Measurements from ENCODE around the gene TRPV6.

The TRPV6 gene

DNA sequence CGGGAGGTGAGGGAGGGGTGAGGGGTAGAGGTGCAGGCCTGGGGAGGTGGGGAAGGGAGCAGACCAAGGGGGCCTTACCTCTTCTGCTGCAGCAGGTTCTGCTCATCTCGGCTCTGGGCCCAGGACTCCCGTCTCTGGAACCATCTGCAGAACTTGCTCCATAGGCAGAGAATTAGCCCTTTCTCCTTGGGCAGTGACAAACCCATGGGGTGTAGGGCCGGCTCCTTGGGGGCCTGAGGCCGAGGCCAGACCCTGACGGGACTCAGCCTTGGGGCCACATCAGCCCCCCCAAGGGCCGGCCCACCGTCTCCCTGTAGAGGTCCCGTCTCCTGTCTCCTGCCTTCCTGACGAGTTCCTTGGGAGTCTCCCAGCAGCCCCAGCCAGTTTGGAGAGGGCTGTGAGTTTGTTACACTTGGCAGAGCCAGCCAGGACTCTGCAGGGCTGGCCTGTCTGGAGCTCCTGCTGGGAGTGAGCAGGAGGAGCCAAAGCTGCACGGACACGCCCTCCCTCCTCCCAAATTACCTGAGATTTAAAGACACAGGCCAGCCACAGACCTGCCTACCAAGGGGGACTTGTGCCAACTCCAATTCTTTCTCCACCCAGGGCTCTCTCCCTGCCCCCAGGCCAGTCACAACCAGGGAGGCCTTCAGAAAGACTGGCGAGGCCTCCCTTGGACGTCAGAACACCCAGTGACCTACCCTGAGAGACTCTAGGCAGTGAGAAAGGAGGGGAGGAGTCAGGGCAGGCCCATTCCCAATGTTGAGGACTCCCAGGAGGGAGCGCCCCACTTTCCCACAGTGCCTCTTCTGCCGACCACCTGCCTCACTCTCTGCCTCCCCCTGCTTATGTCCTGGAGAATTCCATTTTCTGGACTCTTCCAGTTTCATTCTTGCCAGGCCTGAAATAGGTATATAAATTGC is at the start of gene TRPV6:
Gene TRPV6, minus strand, starts transcription at position 435 of the 920 bp plus-strand sequence.
- DNase-seq, result no peak

DNA sequence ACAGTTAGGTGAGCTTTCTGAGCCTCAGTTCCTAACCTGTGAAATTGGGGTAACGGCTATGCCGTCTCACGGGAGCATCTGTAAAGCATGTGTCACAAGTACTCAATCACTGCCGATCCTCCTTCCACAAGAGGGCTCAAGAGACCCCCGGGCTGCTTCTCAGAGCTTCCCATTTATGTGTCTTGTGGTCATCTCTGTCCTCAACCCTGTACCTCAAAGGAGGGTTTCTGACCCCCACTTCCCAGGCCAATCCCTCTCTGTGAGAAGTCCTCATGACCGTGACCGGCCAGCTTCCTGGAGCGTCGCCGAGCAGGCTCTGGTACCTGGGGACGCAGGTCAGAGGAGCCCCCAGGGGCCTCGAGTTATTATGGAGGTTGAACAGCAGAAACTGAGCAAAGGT is 48.5 kb upstream of the TRPV6 start:
- DNase-seq, result no peak

DNA sequence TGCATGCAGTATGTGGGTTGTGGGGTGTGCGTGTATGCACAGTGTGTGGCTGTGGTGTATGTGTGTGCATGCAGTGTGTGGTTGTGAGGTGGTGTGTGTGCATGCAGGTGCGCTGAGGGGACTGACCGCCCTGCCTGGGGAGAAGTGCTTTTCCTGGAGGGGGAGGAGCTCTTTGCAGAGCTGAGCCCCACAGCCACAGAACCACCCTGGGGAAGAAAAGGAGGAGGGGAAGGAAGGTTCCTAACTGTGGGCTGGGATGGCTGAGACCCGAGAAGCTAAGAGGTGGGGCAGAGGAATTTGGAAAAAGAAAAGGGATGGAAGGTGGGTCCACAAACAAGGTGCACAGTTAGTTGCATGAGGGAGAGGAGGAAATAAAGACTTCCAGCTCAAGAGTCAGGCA is 48.1 kb upstream of the TRPV6 start, which contains the start of gene TRPV5:
Gene TRPV5, minus strand, starts transcription at position 123 of the 400 bp plus-strand sequence. CDS start 287 bp downstream, outside the sequence.
- DNase-seq, result no peak

DNA sequence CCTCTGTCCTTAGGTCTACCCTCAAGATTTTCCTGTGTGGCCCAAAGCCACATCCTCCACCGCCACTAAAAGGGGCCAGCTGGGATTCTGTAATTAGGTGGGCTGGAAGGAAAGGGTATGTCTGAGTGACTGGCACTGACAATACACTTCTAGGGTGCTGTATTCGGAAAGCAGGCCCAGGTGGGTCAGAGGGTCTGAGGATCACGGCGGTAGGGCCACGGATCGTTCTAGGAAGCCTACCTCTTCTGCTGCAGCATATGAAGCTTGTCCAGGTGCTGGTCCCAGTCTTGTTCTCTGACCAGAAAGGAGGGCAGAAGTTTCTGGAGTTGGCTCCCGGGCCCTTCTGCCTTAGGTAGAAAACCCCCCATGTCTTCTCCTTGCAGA is 47.5 kb upstream of the TRPV6 start:
- no peak for DNase-seq

DNA sequence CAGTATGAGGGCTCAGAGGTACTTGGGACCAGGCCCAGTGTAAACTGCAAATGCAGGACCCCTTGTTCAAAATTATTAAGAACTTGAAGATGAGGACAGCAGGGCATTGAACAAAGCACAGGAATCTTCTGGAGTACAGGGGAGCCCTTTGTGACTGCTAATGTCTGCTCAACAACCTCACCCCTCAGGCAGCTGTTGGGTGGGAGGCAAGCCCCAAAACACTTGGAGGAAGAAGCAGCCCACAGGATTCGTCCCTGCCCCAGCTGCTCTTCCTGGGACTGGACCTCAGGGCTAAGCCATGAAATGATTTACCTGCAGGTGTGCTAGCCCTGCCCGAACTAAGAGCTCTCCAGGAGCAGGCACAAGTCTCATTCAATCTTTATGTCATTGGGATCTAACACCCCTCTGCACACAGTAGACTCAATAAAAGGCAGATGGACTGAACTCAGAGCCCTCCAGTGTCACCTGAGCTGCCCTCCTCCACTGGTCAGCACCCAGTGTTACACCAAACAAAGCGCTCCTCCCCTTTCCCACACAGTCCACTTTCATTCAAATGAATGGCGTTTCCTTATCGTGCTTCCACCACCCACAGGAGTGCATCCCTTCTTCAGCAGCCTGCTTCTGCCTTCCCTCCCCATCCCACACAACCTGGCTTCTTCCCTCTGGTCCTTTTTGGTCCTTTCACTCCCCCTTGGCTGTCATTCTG is 47.0 kb upstream of the TRPV6 start:
- DNase-seq, result no peak

DNA sequence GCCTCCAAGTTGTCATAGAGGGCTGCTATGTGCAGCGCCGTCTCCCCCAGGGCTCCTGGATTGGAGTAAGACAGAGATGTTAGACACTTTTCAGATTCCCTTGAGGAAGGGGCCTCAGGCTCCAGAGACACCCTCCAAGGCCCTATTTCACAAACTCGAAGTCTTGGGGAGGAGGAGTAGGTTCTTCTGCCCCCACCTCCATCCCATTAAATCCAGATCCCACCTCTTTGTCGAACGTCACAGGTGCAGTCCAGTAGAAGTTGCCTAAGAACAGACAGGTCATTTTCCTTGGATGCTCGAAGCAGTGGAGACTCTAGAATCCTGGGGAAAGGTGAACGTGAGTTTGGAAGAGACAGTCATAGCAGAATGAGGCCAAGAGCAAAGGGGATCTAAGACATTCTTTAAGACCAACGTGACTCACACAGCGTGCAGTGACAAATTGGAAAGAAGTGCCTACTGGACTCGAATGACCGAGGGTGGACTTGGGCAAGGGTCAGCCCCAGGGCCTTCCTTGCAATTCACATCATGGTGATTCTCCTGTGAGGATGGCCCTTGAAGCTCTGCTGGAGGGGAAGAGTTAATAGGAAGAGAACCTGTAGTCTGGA is 44.7 kb upstream of the TRPV6 start:
- no peak for DNase-seq

DNA sequence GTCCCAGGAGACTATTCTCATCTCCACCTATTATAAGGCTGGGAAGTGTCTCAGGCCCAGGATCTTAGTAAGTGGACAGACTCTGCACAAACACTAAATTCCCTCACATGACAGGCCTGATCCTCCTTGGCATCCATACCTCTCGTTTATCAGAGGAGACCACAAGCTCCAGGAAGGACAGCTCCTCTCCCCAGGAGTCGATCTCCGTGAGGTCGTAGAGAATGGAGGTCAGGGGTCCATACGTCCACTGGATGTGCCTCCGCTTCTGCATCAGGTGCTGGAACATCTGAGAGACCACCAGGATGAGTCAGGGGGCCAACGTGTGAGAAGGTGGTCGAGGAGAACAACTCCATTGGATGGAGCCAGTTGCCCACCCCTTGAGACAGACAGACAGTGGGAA is 42.4 kb upstream of the TRPV6 start:
- no peak for DNase-seq

DNA sequence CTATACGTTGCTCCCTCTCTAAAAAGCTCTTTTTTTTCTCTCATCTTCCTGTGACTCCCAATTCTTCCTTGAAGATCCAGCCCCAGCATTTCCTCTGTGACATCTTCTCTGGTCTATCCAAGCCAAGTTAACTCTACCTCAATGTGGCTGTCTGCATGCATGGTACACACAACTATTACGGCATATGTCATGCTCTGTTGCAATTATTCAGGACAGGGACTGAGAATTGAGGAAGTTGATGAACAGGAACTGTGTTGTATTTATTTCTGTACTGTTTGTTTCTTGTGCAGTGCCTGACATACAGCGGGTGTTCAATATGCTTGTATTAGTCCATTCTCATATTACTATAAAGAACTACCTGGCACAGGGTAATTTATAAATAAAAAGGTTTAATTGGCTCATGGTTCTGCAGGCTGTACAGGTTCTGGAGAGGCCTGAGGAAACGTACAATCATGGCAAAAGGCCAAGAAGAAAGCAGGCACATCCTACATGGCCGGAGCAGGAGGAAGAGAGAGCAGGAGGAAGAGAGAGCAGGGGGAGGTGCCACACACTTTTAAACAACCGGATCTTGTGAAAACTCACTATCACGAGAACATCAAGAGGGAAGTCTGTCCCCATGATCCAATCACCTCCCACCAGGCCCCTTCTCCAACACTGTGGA is 41.7 kb upstream of the TRPV6 start:
- peak; percentile 57 for DNase-seq

DNA sequence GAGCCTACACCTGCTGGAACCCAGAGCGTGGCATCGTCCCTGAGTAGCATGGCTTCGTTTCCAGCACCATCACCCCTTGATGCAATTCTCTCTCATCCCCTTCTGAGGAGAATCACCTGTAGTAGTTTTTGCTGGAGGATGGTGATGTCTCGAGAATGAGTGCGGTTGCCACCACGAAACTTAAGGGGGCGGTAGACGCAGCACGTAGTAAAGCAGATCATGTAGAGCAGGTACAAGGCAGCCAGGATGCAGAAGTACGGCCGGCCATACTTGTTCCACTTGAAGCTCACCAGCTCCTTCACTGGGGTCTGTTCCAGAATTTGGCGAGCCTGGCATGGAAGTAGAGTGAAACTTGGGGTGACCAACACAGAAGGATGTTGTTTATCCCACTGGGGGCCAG is 39.9 kb upstream of the TRPV6 start:
- no peak for DNase-seq

DNA sequence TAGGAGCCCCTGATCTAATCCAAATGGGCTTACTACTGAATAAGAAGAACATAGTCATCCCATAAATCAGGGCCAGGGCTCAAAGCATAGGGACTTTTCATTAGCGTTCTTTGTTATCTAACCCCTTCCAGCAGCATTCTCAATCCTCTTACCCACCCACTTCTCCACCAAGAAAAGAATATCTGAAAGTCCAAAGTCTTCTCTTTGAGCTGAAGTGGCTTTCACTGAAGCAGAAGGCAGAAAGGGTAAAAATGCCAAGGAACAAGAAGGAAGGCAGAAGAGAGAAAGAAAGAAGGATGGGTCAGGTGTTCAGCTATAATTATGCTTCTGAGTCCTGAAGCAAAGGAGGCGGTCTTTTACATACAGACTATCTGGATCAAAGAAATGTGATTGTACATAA is 37.8 kb upstream of the TRPV6 start:
- no peak for DNase-seq

DNA sequence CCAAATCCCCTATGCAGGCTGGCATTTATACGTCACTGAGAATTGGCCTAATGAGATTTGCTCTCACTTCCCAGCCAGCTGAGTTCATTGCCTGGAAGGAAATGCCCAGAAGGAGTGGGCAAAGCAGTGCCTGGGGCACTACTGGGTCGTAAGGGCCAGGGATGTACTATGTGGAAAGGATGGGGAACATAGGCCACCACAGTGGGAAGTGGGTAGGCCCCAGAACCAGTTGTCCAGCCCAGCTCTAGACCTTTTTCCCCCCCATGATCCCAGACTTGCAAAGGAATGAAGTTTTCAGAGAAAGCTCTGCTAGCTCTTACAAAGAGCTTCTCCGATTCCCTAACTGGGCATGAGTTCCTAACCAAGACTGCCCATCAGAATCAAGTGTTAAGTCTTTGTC is 34.1 kb upstream of the TRPV6 start:
- no peak for DNase-seq

DNA sequence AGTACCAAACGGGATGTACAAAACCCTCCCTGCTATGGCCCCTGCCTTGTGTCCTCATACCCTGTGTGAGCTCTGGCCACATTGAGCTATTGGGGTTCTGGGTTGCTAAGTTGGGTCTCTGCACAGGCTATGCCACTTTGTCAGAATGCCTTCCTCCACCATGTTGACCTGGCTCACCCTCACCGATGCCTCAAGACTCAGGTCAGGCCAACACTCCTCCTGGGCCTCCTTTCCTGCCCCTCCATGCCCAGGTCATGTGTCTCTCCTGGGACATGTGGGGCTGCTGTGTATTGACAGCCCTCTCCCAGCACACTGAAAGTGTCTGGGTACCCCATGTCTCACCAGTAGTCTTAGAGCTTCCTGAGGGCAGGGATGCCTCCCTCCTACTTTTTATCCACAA is 33.4 kb upstream of the TRPV6 start:
- no peak for DNase-seq

DNA sequence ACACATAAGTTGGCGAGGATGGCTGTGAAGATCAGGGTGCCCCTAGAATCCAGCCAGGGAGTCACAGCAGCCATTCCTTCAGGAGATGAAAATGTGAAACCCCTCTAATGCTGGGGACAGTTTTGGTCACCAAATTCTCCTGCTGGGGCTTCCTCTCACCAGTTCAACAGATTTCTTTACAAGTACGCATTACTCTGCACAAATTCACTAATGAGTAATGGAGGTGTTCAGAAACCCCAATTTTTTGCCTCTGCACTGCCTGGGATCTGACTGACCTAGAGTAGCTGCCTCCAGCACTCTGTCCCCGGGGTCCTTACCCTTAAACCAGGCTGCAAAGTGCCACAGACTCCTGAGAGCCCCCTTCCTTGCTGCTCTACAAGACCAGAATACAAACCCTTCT is 31.9 kb upstream of the TRPV6 start:
- DNase-seq, result no peak

DNA sequence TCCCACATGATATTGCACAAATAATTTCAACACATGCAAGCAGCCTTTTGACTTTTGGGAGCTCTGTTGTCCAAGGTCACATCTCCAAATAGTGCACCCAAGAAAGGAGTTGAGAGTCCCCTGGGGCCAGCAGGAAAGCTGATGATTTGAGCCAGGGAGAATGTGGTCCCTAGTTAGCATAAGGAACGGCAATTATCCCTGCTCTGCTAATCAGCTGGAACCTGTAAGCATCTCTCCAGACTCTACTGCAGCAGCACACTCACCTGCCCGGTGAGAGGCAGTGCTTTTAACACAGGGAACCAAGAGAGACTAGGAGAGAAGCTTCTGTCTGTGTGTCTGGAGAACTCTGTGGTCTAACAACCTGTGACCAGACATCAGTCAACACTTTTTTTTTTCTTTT is 31.0 kb upstream of the TRPV6 start:
- no peak for DNase-seq

DNA sequence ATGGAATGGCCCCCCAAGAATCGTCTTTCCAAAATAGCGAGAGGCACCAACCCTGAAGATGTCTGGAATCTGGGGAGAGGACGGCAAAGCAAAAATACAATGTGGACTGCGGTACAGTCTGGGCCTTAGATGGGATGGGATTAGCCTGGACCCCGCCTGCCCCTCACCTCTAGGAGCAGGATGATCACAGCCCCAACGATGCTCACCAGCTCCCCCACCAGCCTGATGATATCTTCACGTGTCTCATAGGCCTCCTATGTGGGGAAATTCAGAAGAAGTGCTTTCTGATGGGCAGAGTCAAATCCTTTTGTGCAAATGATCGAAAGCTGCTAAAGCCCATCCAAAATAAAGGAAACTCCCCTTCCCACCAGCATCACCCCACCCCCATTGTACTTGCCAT is 29.8 kb upstream of the TRPV6 start:
- no peak for DNase-seq

DNA sequence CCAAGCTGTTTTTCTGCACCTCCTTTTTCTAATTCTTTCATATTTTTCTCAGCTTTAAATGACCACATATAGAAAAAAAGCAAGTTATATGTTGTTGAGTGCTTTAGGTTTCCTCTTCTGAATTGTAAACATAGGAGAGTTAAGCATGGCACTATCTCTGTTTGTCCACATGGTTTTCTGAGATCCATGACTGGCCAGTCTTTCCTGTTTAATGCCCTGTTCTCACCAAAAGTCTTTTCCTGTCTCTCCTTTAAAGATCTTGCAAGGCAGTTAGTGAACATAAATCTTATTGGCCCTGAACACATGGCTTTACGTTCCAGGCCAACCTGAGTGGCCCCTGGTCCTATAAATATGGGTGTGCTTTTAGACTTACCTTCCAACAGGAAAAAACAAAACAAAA is 28.6 kb upstream of the TRPV6 start:
- DNase-seq, result no peak

DNA sequence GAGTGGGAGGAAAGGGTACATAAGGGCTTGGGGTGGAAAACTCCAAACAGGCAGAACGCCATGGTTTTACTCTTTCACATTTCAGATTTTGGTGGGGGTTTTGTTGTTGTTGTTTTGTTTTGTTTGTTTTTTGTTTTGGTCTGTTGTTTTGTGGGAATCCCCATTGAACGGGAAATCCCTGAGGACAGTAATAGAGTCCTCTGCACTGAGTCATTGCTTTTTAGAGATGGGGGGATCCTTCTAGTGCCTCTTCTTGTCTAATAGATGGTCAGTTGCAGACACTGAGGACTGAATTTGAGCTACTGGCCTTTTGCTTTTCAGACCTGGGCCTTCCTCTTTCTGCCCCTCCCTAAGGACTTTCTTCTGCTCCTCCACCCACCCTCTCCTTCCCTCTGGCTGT is 28.0 kb upstream of the TRPV6 start:
- DNase-seq, result no peak

DNA sequence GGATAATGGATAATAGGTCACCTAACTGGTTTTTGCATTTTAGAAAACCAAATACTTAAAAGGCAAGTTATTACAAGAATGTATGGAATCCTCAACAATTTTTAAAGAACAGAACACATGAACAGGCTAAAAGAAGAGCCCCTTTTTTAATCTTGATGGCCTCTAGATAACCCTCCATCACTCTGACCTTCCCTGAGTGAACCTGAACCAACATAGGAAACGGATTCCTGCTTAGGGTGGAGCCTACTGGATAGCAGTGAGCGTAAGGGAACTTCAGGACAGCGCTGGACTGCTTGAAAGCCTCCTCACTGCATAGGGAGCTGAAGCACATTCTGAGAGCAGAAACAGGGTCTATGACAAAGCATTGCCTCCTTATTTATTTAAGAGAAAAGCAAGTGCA is 27.5 kb upstream of the TRPV6 start:
- DNase-seq, result no peak

DNA sequence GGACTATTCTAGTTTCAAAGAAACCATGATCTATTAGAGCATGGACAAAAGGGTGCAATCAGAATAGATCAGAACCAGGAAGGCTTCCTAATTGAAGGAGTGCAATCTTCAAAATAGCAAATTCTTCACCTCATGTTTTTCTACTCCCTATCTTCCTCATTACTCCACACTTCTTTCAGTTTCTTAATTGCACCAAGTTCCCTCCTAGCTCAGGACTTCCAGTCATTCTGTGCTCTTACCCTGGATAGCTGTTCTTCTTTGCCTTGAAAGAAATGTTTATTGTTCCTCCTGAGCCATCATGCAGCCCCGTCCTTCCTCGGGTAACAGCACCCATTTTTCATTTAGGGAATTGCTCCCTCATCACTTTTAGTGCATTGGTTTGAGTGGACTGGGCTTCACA is 24.9 kb upstream of the TRPV6 start:
- no peak for DNase-seq

DNA sequence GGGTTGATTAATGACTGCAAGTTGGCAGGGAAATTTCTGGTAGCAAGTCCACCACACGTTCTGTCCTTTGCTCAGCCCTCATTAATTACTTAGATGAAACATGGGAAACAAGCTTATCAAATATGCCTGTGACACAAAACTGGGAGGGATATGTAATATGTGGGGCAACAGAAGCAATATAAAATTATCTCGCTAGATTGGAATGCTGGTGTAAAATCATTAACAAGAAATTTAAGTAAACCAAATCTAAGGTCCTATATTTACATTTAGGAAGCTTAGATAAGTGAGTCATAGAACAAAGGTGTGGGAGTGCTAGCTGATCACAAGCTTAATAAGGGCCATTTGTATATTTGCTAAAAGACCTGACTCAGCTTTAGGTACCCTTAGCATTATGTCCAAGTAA is 24.5 kb upstream of the TRPV6 start:
- no peak for DNase-seq

DNA sequence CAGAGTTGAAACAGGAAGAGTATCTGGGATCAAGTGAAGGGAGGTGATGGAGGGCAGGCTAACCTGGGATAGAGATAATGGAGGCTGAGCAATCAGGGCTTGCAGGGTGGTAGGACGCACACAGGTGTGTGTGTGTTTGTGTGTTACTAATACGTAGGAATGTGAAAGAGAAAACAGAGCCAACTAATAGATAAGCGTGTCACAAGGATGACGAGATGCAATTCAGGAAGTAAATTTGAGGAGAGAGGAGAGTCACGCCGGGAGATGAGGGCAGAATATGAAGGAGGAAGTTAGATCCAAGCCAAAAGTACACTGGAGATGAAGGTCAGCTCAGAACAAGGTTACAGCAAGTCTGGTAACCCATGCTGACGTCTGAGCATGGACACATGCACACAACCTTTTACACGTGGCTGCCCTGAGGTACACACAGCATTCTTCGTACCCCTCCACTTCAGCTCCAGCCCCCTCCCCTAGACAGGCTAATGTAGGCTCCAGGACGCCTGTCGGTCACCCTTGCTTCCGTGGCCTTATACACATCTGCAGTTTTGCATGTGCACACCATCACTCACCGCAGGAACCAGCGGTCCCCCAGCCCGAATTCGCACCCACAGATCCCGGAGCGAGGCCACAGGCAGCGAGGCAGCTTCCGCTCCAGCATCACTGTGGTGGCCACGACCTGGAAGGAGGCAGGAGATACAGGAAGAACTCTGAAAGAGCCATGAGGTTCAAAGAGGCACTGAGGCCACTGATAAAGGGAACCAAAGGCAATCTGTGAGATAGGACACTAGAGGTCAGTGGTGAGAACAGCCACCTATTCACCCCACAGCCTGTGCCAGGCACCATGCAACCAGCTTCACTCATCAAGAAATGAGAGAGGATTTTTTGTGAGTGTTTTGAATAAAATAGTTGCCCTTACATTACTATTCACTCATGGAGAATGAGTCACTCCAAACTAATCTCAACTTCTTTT is 23.7 kb upstream of the TRPV6 start:
- DNase-seq, result no peak

DNA sequence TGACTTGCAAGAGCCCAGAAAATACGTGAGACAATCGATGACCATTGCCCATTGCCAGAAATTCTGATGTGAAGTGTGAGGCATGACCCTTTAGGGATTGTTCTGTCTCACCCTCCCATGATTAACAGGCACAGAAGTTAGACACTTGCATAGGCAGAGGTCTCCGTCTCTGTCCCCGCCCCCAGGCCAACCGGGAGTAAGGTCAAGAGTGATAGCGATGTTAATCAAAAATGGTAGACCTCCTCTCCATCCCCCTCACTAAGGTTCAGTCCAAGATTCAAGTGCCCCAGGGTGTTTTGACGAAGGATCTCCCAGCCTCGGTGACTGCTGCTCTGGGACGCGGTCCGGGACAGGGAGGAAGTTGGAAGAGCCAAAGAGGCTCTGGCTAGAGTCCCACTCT is 22.7 kb upstream of the TRPV6 start:
- DNase-seq, result no peak
